Parathyroid adenoma (tissue), 2 donors: ENCODE data around the gene IL17REL.

Experiments used
- H2AFZ ChIP-seq: fragments of 300-600 bp; sonication (generic); one replicate; pipeline ENCODE4 v1.7.0; 2017; ENCODE audit warnings: antibody characterized with exemption, mild to moderate bottlenecking
- H3K27ac ChIP-seq: fragments of 300-600 bp; sonication (generic); one replicate; pipeline ENCODE4 v1.7.0; 2017
- H3K27me3 ChIP-seq: fragments of 300-600 bp; sonication (generic); one replicate; pipeline ENCODE4 v1.7.0; 2017; ENCODE audit warnings: low read length; ENCODE audit not compliant: control insufficient read depth, insufficient read depth
- H3K36me3 ChIP-seq: fragments of 300-600 bp; sonication (generic); one replicate; pipeline ENCODE4 v1.7.0; 2017; ENCODE audit warnings: low read length; ENCODE audit not compliant: control insufficient read depth, insufficient read depth
- H3K4me1 ChIP-seq: fragments of 300-600 bp; sonication (generic); one replicate; pipeline ENCODE4 v1.7.0; 2017; ENCODE audit warnings: control low read depth
- H3K4me2 ChIP-seq: fragments of 300-600 bp; sonication (generic); one replicate; pipeline ENCODE4 v1.7.0; 2017; ENCODE audit warnings: low read length
- H3K4me3 ChIP-seq: fragments of 300-600 bp; sonication (generic); one replicate; pipeline ENCODE4 v1.7.0; 2017; ENCODE audit warnings: low read depth, low read length
- H3K79me2 ChIP-seq: fragments of 300-600 bp; sonication (generic); one replicate; pipeline ENCODE4 v1.7.0; 2017; ENCODE audit warnings: control low read depth
- H3K9ac ChIP-seq: fragments of 300-600 bp; sonication (generic); one replicate; pipeline ENCODE4 v1.7.0; 2017; ENCODE audit warnings: mild to moderate bottlenecking
- H3K9me3 ChIP-seq: fragments of 300-600 bp; sonication (generic); one replicate; pipeline ENCODE4 v1.7.0; 2017; ENCODE audit warnings: low read length; ENCODE audit not compliant: control insufficient read depth
- TF ChIP-seq, protein P1 (sequence below): fragments of 300-600 bp; sonication (generic); IDR thresholded peaks from one replicate; pipeline ENCODE4 v1.7.0; 2017; ENCODE audit warnings: antibody characterized with exemption, mild to moderate bottlenecking
- donor health status: primary hyperparathyroidism.

Gene IL17REL

DNA sequence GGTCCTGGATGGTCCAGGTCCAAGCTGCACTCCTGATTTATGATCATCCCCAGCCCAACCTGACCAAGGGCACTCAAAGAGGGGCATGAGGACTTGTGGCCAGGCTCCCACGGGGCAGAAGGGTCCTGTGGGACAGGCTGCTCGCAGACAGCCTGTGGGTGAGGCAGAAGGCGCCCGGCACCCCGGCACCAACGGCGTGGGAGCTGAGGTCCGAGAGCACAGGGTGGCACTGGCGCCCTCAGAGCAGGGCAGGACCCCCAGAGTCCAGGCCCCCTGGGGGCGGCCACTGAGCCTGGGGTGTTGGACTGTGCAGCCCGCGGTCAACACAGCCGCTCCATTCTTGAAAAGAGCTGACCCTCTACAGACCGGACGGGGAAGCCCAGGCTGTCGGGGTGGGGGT, 3.3 kb downstream of the IL17REL start:
- Histone ChIP-seq H3K27ac (no peak overlapping the region), H3K4me1 (no peaks in the 10 kb centered on the region), H3K9ac (no peak overlapping the region), H3K79me2 (no peaks in the 10 kb centered on the region), H3K27me3 (peaks cover 10% of the 10 kb centered on the region), H3K4me2 (no peak overlapping the region), H2AFZ (no peak overlapping the region), H3K4me3 (no peak overlapping the region), H3K36me3 (no peaks in the 10 kb centered on the region), H3K9me3 (no peaks in the 10 kb centered on the region)
- TF ChIP-seq, protein P1, sequence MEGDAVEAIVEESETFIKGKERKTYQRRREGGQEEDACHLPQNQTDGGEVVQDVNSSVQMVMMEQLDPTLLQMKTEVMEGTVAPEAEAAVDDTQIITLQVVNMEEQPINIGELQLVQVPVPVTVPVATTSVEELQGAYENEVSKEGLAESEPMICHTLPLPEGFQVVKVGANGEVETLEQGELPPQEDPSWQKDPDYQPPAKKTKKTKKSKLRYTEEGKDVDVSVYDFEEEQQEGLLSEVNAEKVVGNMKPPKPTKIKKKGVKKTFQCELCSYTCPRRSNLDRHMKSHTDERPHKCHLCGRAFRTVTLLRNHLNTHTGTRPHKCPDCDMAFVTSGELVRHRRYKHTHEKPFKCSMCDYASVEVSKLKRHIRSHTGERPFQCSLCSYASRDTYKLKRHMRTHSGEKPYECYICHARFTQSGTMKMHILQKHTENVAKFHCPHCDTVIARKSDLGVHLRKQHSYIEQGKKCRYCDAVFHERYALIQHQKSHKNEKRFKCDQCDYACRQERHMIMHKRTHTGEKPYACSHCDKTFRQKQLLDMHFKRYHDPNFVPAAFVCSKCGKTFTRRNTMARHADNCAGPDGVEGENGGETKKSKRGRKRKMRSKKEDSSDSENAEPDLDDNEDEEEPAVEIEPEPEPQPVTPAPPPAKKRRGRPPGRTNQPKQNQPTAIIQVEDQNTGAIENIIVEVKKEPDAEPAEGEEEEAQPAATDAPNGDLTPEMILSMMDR = no peak

- Histone ChIP-seq H3K9me3 (no peaks in the 10 kb centered on the region), H3K79me2 (no peaks in the 10 kb centered on the region), H3K36me3 (no peaks in the 10 kb centered on the region), H3K4me3 (no peak overlapping the region), H3K27ac (no peak overlapping the region), H3K4me1 (no peaks in the 10 kb centered on the region), H3K4me2 (no peak overlapping the region), H3K9ac (no peak overlapping the region), H3K27me3 (peaks cover 10% of the 10 kb centered on the region), H2AFZ (no peak overlapping the region)
- TF ChIP-seq, protein P1 = no peak
Measured at GRCh38 chr22:50008151-50009040, 4.2 kb downstream of the IL17REL start.

DNA sequence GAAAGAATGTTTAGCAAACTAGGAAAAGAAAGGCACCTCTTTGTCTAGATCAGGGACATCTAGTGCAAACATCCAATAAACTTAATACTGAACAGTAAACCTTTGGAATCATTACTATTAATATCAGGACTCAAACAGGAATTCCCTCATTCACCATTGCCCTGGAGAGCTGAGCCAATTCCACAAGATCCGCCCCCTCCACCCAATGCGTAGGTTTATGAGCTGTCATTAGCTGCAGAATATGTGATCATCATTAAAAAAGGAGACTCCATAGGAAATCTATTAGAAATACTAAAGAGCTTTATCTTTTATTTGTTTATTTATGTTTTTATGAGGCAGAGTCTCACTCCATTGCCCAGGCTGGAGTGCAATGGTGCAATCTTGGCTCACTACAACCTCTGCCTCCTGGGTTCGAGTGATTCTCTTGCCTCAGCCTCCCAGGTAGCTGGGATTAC, 5.5 kb downstream of the IL17REL start:
- no peaks in the 10 kb centered on the region for H3K4me1 ChIP-seq
- TF ChIP-seq, protein P1 = no peak
- no peak overlapping the region for H3K4me2 ChIP-seq
- H3K36me3 ChIP-seq = no peaks in the 10 kb centered on the region
- no peak overlapping the region for H3K9ac ChIP-seq
- no peak overlapping the region for H2AFZ ChIP-seq
- no peak overlapping the region for H3K4me3 ChIP-seq
- no peaks in the 10 kb centered on the region for H3K9me3 ChIP-seq
- H3K27me3 ChIP-seq = peaks cover 6% of the 10 kb centered on the region
- H3K27ac ChIP-seq = no peak overlapping the region
- H3K79me2 ChIP-seq = no peaks in the 10 kb centered on the region

GRCh38 chr22:50004918-50005317, 7.6 kb downstream of the IL17REL start:
- Histone ChIP-seq H3K36me3 (no peaks in the 10 kb centered on the region), H3K4me3 (no peak overlapping the region), H3K9ac (no peak overlapping the region), H2AFZ (no peak overlapping the region), H3K79me2 (no peaks in the 10 kb centered on the region), H3K27ac (no peak overlapping the region), H3K9me3 (no peaks in the 10 kb centered on the region), H3K27me3 (no peaks in the 10 kb centered on the region), H3K4me1 (no peaks in the 10 kb centered on the region), H3K4me2 (no peak overlapping the region)
- TF ChIP-seq, protein P1 = no peak

- Histone ChIP-seq H3K4me3 (no peak overlapping the region), H3K4me1 (no peaks in the 10 kb centered on the region), H3K27me3 (no peaks in the 10 kb centered on the region), H3K36me3 (no peaks in the 10 kb centered on the region), H3K79me2 (no peaks in the 10 kb centered on the region), H2AFZ (no peak overlapping the region), H3K27ac (no peak overlapping the region), H3K9me3 (no peaks in the 10 kb centered on the region), H3K4me2 (no peak overlapping the region), H3K9ac (no peak overlapping the region)
- TF ChIP-seq, protein P1 = no peak
Measured at GRCh38 chr22:50002791-50003190, 9.8 kb downstream of the IL17REL start.
